AG09309 (cell line): ENCODE results near the gene JAKMIP1.

Experiments used
- DNase-seq: peaks from one replicate; pipeline ENCODE4 v3.0.0-alpha.2; 2010; ENCODE audit warnings: low read depth
- H3K4me3 ChIP-seq: 2 replicates; pipeline ENCODE4 v1.5.1; 2011; ENCODE audit warnings: mild to moderate bottlenecking, low read depth, low read length, moderate library complexity; ENCODE audit not compliant: control insufficient read depth
- TF ChIP-seq, protein P1 (sequence below): IDR thresholded peaks from 2 replicates; pipeline ENCODE4 v1.5.1; 2011; ENCODE audit warnings: mild to moderate bottlenecking, low read depth, low read length, inconsistent platforms; ENCODE audit not compliant: insufficient read depth, control insufficient read depth; ENCODE audit errors: missing control alignments

The JAKMIP1 gene

DNA sequence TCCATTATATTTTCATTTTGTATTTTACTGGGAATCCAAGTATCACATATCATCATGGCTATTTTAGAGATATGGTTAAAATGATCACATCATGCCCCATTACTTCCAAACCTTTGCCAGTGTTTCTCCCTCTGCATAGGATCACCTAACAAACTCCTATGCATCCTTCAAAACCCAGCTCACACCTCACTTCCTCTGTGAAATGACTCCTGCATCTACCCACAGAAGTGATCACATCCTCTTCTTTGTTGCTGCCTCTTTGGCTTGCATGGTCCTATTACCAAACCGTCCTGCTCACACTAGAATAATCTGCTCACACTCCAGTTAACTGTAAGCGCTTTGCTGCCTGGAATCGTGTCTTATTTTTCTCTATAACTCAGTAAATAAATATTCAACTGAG lies 107.4 kb downstream of the JAKMIP1 start:
- TF ChIP-seq, protein P1, sequence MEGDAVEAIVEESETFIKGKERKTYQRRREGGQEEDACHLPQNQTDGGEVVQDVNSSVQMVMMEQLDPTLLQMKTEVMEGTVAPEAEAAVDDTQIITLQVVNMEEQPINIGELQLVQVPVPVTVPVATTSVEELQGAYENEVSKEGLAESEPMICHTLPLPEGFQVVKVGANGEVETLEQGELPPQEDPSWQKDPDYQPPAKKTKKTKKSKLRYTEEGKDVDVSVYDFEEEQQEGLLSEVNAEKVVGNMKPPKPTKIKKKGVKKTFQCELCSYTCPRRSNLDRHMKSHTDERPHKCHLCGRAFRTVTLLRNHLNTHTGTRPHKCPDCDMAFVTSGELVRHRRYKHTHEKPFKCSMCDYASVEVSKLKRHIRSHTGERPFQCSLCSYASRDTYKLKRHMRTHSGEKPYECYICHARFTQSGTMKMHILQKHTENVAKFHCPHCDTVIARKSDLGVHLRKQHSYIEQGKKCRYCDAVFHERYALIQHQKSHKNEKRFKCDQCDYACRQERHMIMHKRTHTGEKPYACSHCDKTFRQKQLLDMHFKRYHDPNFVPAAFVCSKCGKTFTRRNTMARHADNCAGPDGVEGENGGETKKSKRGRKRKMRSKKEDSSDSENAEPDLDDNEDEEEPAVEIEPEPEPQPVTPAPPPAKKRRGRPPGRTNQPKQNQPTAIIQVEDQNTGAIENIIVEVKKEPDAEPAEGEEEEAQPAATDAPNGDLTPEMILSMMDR = no peak
- DNase-seq = no peak
- H3K4me3 ChIP-seq = no peak overlapping the region

DNA sequence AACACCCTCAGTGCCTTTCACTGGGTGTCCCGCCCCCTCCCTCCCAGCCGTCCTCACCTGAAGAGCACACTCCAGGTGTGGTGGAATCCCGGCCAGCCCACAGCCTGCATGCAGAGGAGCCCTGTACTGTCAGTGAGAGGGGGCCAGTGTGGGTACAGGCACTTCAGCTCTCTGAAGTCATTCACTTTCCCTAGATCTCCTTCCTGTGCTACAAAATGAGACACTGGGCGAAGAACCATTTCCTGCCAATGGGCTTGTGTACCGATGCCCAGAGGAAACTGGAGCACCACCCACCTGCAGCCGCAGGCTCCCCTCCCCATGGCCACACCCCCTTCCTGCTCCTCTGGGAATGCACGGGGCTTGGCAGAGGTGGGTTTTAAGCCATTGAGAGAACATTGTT lies 108.2 kb downstream of the JAKMIP1 start:
- TF ChIP-seq, protein P1 = no peak
- no peak for DNase-seq
- no peak overlapping the region for H3K4me3 ChIP-seq

DNA sequence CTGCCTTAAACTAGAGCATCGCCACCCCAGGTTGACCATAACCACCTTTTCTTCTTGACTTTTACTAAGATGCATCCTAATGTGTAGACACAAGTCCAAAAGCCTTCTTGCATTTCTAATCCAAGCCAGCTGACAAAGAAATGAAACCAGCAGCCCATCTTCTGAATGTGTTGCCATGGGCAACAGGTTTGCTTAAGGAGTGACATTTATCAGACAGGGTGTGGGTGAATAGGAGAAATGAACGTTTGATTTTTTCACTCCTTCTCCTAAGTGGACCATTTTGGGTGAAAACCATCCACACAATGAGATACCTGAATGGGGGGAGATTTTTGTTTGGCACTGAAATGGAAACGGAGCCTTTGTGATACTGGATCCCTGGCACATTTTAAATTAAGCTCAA lies 109.4 kb downstream of the JAKMIP1 start:
- no peak for DNase-seq
- TF ChIP-seq, protein P1 = no peak
- H3K4me3 ChIP-seq = no peak overlapping the region

DNA sequence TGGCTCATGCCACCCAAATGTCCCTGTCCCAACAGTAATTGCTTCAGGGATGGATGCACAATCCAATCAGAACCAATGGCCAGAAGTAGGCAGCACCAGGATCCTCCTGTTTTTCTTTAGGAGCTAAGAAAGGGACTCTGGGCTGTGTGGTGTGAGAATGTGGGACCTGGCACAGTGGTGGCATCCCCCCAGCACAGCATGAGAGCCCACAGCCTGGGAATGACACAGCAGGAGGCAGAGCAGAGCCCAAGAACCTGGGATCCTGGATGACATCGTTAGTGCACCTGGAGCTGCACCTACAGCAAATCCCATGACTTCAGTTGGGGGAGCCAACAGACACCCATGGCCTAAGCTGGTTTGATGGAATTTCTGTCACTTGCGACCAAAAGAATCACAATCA lies 111.4 kb downstream of the JAKMIP1 start:
- H3K4me3 ChIP-seq = no peak overlapping the region
- no peak for DNase-seq
- TF ChIP-seq, protein P1 = no peak

DNA sequence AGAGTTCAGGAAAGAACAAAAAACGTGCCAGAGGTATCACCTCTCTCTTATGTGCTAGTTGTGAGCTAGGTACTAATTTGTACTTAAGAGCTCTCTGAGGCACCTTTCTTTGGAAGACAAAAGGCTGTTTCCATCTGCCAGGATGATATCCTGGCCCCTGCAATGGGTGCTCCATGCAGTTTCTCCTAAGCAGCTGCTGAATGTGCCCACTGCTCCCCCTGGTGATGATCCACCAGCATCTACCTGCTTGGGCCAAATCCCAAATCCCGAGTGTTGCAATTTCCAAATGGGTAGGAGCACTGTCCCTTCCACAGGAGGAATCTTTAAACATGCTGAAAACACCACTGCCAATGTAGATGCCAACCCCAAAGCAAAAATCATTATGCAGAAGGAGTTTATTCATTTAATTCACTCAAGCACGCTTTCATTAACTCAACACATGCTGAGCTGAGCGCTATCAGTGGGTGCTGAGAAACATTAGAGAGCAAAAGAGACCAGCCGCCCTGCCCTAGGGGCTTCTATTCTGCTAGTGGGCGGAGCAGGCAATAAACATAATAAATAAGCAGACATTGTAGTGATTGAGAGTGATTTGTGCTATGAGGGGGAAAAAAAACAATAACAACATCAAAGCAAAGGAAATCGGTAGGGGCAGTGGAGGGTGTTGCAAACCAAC lies 112.5 kb downstream of the JAKMIP1 start:
- no peak for DNase-seq
- TF ChIP-seq, protein P1 = peak; percentile 32

DNA sequence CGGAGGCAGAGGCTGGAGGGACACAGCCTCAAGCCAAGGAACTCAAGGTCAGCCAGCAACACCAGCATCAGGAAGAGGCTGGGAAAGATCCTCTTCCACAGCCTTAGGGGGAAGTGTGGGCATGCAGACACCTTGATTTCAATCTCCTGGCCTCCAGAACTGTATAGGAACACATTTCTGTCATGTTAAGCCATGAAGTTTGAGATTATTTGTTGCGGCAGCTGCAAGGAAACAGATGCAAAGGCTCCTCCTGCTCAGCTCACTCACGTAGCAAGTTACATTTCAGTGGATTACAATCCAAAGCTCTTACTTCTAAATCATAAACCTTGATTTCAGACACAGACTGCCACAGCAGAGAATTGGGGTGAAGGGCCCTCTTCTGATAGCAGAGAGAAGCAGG lies 113.5 kb downstream of the JAKMIP1 start:
- no peak for DNase-seq
- H3K4me3 ChIP-seq = no peak overlapping the region
- TF ChIP-seq, protein P1 = no peak

More for the DNA sequence above, 112.5 kb downstream of the JAKMIP1 start:
- no peak overlapping the region for H3K4me3 ChIP-seq
